Inflammatory macrophage treated with lipopolysaccharide for 1 hour (primary cell): ENCODE data around the gene PGRMC2.

ENCODE experiments used
- DNase-seq, 2 donors: peaks; one replicate each; pipeline ENCODE4 v3.0.0-alpha.2; 2020 to 2022

The PGRMC2 gene

GRCh38 chr4:128287141-128287870 is at the start of gene PGRMC2:
Gene PGRMC2, minus strand, starts transcription at chr4:128287813. Its CDS starts 23 bp downstream, at chr4:128287790.
- DNase-seq = no peak

GRCh38 chr4:128335541-128335940 is 47.9 kb upstream of the PGRMC2 start:
- DNase-seq = no peak

GRCh38 chr4:128334256-128334655 is 46.6 kb upstream of the PGRMC2 start:
- DNase-seq = no peak

- DNase-seq = peak in 1 of 2 donors; percentile 27
Measured at GRCh38 chr4:128333309-128334018, 45.9 kb upstream of the PGRMC2 start.

GRCh38 chr4:128332081-128332480 is 44.5 kb upstream of the PGRMC2 start:
- DNase-seq = no peak

GRCh38 chr4:128329638-128330037 is 42.0 kb upstream of the PGRMC2 start:
- DNase-seq = no peak

GRCh38 chr4:128328106-128328505 is 40.5 kb upstream of the PGRMC2 start:
- no peak for DNase-seq

GRCh38 chr4:128323401-128323800 is 35.8 kb upstream of the PGRMC2 start:
- no peak for DNase-seq

GRCh38 chr4:128322986-128323385 is 35.4 kb upstream of the PGRMC2 start:
- DNase-seq = no peak

GRCh38 chr4:128322311-128322710 is 34.7 kb upstream of the PGRMC2 start:
- no peak for DNase-seq

GRCh38 chr4:128320656-128321055 is 33.0 kb upstream of the PGRMC2 start:
- DNase-seq = no peak

GRCh38 chr4:128315756-128316520 is 28.3 kb upstream of the PGRMC2 start:
- DNase-seq = no peak

GRCh38 chr4:128311659-128312403 is 24.2 kb upstream of the PGRMC2 start:
- DNase-seq = no peak

GRCh38 chr4:128310266-128310697 is 22.7 kb upstream of the PGRMC2 start:
- DNase-seq = no peak

GRCh38 chr4:128309585-128309984 is 22.0 kb upstream of the PGRMC2 start:
- no peak for DNase-seq

GRCh38 chr4:128308986-128309385 is 21.4 kb upstream of the PGRMC2 start:
- DNase-seq = no peak

- no peak for DNase-seq
Measured at GRCh38 chr4:128307123-128307571, 19.5 kb upstream of the PGRMC2 start.

- DNase-seq = no peak
Measured at GRCh38 chr4:128305942-128306341, 18.3 kb upstream of the PGRMC2 start.

GRCh38 chr4:128303986-128304385 is 16.4 kb upstream of the PGRMC2 start:
- no peak for DNase-seq

- no peak for DNase-seq
Measured at GRCh38 chr4:128303405-128303785, 15.8 kb upstream of the PGRMC2 start.

- DNase-seq = no peak
Measured at GRCh38 chr4:128301979-128302378, 14.4 kb upstream of the PGRMC2 start.

GRCh38 chr4:128299848-128300247 is 12.2 kb upstream of the PGRMC2 start:
- no peak for DNase-seq

- no peak for DNase-seq
Measured at GRCh38 chr4:128298852-128299251, 11.2 kb upstream of the PGRMC2 start.
